ENCODE results near the gene MATN4.

Gene MATN4

DNA sequence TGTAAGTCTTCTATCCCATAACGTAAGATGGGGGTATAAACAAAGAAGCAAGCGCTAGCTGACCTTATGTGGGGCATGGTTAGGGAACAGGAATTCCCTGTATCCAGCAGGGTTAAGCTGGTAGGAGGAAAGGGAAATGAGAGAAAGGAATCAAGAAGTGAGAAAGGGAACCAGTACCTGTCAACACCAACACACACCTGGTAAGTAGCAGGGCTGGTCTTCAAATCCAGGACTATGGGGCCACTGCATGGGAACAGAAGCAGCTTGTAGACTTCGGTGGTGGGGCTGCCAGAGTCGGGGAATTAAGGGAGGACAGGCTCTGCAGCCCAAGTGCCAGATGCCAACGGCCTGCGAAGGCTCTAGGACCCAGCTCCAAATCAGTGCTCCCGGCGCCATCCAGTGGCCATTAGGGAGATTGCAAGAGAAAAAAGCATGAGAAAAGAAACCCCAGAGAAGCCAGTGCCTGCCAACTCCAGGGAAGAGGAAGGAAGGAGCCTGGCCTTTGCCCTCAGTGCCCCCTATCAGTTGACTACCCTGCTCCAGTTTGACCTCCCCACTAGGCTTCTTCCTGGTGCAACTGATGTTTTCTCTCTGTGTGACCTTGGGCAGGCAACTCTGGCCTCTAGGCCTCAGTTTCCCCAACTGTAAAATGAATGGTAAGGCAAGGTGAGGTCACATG is 17.3 kb downstream of the MATN4 start:
- peak; percentile 23 to 28 for DNase-seq (ENCODE audit: low read depth in 2 of 2)

DNA sequence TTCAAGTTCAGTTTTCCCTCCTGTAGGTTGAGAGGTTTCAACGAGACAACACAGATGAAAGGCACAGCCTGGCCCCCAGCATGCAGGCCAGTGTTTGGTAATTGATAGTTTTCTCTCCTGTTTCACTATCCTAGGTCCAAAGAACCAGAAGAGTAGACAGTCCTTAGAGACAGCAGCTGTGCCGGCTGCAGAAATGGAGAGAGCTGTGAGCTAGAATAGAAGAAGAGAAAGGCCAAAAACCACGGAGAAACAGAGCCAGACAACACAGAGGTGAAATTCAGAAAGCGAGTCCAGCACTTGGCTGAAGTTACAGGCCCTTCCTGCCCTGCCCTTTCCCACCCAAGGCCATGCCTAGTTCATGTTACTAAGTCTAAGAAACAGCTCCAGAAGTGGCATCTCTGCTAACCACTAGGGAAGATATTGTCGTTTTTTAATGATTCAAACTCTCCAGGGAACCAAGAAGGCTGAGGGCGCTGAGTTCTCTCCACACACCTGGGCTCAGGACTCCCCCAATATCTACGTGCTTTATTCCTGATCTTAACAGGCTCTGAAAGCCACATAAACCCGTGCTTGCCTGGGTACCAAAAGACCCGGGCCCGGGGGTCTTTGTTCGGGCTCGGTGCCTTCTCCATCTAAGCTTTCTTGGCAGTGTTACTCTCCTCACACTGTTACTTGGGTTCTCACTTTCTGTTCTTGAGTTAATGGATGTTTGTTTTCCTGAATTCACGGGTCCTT is 18.0 kb downstream of the MATN4 start:
- DNase-seq (ENCODE audit: low read depth in 2 of 2) = no peak

DNA sequence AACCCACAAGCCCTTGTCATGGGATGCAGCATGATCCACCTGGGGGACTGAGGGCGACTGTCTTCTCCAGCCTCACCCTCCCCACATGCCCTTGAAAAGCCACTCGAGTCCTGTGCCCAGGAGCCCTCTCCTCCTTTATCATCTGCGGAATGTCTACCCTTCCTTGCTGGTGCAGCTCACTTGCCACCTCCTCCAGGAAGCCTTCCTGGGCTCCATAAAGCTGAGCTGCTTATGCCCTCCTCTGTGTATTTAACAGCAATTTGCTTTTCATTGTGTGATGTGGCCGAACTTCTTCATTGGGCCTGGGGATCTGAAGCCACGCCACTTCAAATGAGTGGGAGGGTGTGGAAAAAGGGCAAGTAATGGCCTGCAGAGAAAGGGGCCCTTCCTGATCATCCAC is 19.2 kb downstream of the MATN4 start:
- no peak for DNase-seq (ENCODE audit: low read depth in 2 of 2)

DNA sequence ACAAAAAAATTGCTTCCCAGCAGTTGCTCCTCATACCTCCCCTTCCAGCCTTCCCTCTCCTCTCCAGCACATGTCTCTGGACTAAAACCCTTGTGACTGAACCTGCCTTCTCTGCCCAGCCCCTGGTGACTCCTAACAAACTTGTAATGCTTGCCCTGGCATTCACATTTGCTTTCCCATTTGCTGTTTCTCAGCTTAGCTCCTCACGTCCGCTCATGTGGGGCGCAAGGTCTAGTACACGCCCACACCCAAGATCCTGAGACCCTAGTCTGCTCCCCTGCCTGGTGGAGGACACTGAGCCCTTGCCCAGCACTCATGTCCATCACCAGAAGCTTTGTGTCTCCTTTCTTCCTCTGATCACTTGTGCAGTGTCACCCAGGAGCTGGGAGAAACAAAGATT is 19.7 kb downstream of the MATN4 start:
- DNase-seq (ENCODE audit: low read depth in 2 of 2) = no peak

DNA sequence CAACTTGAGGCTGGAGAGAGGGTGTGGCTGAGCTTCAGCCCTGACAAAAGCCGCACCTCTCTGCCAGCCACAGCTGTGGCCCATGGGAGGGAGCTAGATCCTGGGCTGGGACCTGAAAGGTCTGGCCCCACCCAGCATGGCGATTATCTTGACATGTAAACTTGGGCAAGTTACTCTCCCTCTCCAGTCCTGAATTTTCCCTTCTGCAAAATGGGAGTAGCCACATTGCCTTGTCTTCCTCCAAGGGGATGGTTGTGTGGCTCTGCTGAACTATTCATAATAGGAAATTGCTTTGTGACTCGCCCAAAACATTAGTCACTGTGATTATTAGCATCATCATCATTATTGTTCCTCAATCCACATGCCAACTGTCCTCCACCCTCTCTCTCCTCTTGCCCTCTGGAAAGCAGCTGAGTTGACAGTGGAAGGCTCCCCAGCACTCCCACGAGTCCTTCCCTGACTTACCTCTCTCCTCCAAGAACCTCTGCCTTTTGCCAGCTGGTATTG is 24.5 kb downstream of the MATN4 start:
- no peak for DNase-seq (ENCODE audit: low read depth in 2 of 2)

DNA sequence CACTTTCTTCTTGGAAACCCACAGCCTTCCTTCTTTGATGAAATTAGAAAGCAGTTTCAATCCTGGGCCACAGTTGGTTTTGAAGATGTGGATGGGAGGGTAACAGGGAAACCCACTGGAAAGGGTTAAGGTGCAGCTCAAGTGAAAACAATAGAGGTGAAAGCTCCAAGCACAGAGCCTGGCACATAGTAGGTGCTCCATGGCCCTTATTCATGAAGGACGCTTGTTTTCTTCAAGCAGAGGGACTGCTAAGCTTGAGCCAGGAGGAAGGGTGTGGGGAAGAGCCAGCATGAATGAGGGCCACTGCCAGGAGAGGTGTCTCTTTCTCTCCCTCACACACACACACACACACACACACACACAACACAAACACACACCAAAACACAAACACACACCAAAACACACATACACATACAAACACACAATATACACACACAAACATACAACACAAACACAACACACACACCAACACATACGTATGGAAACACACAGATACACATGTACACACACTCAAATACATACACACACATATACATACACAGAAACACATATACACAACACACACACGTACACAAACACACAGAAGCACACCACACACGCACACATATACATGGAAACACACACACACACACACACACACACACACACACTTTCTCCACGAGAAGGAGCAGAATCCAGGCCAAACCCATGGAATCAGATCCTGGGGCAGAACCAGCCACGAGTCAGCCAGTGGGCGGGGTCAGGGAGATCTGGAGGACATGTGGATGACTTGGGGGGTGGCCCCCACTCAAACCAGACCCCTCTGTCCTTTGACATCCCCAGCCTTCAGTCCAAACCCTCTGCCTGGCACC is 25.2 kb downstream of the MATN4 start:
- DNase-seq (ENCODE audit: low read depth in 2 of 2) = no peak

DNA sequence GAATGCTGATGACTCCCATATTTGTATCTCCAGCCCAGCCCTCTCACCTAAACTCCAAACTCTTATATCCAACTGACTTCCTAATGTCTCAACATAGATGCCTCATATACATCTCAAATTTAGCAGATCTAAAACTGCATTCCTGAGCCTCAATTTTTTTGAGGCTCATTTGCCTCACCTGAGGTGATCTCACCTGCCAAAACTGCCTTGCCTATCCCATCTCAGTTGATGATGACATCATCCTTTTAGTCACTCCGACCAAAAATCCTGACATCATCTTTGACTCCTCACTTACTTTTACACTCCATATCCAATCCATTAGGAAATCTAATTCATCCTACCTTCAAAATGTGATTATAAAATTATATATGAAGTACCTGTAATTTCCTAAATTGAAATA is 28.1 kb downstream of the MATN4 start:
- no peak for DNase-seq (ENCODE audit: low read depth in 2 of 2)

DNA sequence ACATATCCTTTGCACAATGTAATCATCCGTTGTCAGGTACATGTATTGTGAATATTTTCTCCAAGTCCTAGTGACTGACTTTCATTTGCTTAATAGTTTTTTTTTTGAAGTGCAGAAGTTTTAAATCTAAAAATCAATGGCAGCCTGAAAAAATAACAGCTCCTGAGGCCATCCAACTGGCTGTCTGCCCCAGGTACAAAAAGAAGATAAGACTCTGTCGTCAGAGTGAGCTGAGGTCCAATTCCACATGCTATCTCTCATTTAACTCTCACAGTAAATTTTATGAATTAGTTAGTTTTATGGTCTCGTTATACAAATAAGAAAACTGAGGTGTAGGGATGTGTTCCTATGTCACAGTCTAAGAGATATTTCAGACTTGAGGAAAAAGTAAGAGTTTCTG is 32.8 kb downstream of the MATN4 start:
- no peak for DNase-seq (ENCODE audit: low read depth in 2 of 2)

DNA sequence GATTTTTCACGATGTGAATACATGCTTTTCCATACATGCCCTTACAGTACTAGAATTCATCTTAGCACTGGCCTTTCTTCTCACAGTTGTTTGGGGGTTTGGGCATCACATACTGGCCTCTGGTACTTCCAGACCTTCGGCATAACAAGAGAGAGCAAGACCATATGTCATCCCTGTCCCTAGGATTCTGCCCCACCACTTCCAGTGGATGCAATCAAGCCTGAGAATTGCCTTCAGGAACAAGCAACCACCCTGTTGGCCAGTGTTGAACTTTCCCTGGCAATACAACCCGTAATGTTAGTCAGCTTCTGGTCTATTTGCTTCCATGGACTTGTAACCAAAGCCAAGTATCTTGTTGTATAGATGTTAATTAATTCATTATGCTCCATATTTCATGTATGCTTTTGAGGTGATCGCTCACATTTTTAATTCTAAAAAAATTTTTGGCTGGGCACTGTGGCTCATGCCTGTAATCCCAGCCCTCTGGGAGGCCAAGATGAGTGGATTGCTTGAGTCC is 38.3 kb downstream of the MATN4 start:
- DNase-seq (ENCODE audit: low read depth in 2 of 2) = no peak

DNA sequence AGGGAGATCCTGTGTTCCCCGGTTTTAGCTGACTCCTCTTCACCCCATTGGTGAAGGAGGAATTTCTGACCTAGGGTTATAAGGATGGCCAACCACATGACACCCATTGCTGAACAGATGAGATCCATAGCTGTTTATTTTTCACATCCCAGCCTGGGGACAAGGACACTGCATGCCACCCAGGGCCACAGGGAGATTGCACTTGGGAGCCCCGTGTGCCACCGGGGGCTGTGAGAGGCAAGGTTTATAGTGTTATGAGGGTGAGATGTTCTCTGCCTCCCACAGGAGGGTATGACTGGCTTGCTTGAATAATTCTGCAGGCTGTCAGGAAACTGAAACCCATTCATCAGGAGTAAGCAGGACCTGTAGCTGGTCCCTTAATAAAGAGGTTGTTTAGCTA is 39.0 kb downstream of the MATN4 start:
- no peak for DNase-seq (ENCODE audit: low read depth in 2 of 2)

DNA sequence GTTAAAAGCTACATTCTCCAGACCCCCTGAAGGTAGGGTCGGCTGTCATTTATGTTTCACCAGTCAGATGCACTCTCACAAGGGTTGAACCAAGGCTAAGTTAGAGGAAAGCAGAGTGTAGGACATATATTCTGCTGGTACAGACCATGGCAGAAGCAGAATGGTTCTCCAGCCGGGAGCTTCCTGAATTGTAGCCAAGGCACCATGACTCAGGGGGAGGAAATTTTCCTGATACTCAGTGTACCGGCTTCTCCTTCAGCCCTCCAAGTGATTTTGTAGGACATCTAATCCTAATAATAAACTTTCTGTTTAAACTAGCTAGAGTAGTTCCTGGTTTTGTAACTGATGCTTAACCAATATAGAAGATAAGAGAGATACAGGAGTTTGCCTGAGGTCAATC is 39.6 kb downstream of the MATN4 start:
- no peak for DNase-seq (ENCODE audit: low read depth in 2 of 2)

DNA sequence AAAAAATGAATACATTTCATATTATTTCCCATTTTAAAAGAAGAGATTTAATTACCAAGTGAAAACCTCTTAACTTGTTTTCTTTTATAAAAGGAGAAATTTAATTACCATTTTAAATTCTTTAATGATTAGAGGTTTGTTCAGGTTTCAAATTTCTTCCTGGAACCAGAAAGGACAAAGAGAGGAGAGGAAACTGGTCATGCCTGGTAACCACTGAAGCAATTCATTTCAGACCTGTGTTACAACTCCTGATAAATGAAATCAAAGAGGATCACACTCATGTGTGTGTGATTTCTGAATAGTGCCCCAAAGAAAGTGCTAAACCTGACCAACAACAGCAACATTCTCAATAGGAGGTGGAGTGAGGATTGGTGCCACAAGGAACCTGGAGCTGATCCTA is 41.1 kb downstream of the MATN4 start:
- DNase-seq (ENCODE audit: low read depth in 2 of 2) = no peak

DNA sequence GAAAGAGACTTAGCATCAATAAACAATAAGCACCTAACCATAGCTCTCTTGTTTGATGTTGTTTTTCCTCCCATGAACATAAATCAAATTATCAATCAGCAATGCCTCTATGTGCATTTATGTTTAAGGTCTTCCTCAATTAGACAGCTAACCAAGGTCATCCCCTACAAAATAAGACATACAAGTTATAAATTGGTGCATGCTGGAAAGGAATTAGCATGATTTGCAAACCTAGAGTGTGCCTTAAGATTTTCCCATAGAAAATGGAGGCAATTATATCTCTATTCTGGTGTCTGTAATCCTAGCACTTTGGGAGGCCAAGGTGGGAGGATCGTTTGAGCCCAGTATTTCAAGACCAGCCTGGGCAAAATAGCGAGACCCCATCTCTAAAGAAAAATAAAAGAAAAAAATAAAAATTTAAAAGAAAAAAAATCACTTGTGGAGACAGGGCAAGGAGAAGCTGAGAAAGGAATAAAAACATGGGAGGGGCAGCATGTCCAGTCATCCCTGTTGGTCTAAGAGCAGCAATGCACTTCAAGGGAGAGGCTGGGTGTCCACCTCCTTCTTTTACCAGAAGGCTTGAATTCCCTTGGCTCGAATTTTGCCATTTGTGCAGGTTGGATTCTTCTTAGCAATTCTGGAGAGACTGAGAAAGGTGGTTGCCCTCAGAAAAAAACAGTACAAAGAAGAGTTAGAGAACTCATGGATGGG is 44.4 kb downstream of the MATN4 start:
- no peak for DNase-seq (ENCODE audit: low read depth in 2 of 2)

DNA sequence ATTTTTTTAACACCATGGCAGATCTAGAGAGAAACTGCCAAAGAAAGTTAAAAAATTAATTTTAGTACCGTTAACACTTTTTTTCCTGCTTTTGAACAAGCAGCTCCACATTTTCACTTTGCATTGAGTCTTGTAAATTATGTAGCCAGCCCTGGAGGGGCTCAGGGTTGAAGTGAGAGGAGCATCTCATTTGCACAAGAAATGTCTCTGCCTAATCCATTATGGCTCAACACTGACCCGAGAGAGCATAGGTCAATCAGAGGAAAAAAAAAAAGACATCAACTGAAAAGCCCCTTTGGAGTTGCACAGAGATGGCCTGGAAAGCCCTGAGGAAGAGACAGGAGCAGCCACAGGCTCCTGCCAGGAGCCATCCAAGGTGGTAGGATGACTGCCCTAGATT is 49.4 kb downstream of the MATN4 start:
- no peak for DNase-seq (ENCODE audit: low read depth in 2 of 2)

DNA sequence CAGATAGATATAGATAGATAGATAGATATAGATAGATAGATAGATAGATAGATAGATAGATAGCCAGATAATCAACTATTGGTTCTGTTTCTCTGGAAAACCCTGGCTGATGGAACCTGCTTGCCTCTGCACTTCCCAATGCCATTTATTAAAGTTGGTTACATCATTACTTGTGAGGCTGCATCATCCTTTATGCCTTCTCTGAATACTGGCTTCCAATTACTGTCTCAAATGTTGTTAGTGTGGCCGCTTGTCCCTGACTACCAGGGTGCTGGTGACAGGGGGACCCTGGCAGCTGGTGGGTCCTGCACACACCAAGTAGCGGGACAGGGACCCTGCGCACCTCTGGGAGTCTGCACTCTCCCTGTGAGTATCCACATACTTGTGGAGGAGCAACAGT is 49.8 kb downstream of the MATN4 start:
- DNase-seq (ENCODE audit: low read depth in 2 of 2) = no peak

DNA sequence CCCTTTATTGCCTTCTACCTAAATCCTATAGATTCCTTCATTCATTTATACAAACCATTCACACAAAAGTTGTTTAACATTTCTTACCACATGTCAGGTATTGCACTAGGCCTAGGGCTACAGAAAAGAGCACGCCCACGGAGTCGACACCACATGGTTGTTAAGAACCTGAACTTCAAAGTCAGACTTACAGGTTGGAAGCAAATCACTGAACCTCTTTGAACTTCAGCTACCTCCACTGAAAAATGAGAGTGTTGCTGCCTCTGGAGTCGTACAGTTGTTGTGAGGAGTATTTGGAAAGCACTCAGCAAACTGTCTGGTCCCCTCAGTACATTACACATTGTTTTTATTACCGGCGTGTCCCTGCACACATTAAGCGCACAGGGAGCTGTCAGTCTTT is 50.4 kb downstream of the MATN4 start:
- DNase-seq (ENCODE audit: low read depth in 2 of 2) = no peak

DNA sequence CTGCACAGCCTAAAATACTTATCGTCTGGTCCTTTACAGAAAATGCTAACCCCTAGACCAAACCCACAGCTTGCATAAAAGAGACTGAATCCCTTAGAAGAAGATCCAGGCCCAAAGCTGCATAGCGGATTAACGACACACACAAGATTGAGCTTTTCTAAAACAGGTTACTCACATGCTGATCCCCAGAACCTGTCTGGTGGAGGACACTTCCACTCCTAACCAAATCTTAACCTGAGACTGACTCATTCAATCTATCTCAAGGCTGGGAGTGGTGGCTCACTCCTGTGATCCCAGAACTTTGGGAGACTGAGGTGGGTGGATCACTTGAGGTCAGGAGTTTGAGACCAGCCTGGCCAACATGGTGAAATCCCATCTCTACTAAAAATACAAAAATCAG is 50.9 kb downstream of the MATN4 start:
- DNase-seq (ENCODE audit: low read depth in 2 of 2) = no peak

DNA sequence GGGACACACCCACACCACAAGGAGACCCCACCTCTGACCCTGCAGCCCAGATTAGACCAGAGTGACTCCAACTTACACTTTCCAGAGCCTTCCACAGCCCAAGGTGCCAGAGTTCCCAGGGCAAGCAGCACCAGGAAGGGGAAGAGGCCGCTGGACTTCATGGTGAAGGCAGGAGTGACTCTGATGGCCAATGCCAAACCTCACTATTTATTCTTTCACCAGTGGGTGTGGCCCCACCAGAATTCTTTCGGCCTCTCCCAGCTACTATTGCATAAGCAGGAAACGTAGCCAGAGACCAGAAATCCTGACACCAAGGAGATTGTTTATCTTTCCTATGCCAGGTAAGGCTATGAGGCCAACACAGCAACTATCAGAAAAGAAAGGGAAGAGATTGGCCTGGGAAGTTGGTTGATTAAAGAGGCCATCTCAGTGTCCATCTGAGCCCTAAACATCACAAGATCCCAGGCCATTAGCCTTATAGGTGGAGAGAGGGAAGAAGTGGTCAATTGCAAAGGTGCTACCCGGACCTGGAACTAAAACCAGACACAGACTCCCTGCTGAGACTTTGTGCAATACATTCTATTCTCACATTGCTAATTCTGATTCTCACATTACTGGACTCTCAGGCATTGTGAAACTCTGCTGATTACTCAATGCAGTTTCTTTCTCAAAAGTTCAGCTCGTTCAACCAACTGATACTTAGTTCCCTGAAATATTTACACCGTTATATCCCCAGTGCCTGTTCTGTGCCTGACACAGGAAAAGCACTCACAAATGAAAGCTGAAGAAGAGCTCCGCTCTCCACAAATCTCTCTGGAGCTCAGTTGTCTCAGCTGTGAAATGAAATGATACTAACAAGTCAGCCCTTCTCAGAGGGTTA is 53.5 kb downstream of the MATN4 start, which contains the start of gene SLPI:
TSS of gene SLPI (minus strand) at position 182 of the 880 bp plus-strand sequence. CDS start at position 161, 21 bp downstream.
- no peak for DNase-seq (ENCODE audit: low read depth in 2 of 2)

DNA sequence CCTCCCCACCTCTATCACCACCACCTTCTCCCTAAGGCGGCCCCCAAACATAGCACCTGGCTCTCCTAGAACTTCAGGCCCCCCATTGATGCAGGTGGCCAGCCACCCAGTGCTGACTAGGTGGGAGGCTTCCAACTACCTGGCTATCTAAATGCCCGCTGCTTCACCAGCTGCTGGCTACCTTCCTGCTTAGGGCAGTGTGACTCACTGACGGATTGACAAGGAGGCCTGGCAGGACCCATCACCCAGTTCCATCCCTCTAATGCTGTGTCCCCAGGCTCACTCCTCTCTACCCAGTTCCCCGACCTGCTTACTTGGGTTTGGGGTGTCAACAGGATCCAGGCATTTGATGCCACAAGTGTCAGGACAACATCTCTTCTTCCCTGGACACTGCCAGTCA is 54.8 kb downstream of the MATN4 start:
- DNase-seq (ENCODE audit: low read depth in 2 of 2) = no peak

DNA sequence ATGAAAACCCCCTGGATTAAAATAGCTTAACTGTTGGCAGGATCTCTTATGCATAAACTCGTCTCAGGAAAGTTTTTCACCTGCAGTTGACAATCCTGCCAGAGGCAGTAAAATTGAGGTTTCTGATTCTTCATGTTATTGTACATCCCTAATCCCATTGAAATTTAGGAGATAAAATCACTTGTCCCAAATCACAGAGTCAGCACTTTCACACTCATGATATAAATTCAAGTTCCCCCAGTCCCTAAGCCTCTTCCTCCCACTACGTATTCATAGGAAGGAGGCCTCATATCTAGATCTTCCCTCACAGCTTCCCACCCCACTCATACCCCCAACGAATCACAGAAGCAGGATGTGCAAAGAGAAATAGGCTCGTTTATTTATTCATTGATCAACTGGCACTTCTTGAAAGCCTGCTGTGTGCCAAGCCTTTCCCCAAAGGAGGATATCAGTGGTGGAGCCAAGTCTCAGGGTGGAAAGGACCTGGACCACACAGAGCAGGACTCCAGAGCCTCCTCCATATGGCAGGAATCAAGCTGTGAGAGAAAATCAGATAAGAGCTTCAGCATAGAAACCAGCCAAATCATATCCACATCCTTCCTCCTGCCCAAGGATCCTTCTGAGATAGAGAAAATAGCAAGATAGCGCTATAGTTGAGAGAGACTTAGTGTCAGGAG is 56.1 kb downstream of the MATN4 start:
- DNase-seq (ENCODE audit: low read depth in 2 of 2) = no peak
